ENCODE measurements around the gene CAMTA1.

Gene CAMTA1

DNA sequence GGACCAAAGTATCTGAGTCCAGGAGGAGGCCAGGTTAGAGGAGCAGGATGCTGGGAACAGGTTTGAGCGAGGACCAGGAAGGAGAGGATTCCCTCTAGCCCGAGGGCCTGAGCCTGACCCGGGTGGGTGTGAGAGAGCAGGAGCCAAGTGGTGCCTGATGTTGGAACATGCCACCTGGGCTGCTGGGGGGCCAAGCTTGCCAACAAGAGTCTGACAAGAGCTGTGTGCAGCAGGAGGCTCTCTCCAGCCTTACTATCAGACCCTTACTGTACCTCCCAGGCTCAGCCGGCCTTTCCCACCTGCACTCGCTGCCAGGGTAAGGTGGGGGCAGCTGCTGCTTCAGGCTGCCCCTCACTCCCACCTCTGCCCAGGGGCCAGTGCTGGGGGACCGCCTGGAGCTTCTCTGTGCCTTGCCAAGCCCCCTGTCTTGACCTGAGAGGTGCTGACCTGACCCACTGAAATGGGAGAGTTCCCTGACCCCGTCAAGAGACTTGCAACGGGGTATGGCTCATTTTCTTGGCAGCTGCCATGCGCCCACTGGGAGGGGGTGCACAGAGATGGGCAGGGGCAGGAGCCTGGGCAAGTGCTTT lies 826.3 kb downstream of the CAMTA1 start:
- no peak for DNase-seq (ENCODE audit: extremely low spot score)
- CTCF ChIA-PET: interaction anchor here (0.5 kb wide), 1 partner anchor 771 kb away, joined by 3 read pairs; no protein-coding TSS in a partner anchor
- TF ChIP-seq ZNF384 (IDR thresholded peaks at IDR 0.05) (no peak), SP1 (IDR thresholded peaks at IDR 0.05) (no peak), TARDBP (IDR thresholded peaks at IDR 0.05) (no peak), CTBP1 (IDR thresholded peaks at IDR 0.05; ENCODE audit: borderline replicate concordance) (no peak), BHLHE40 (IDR thresholded peaks at IDR 0.05; ENCODE audit: borderline replicate concordance) (no peak), FOXA1 (IDR thresholded peaks at IDR 0.05) (no peak), ELF4 (IDR thresholded peaks at IDR 0.05) (no peak), FOXK2 (IDR thresholded peaks at IDR 0.05) (no peak), L3MBTL2 (conservative IDR thresholded peaks at IDR 0.05) (no peak), SUZ12 (IDR thresholded peaks at IDR 0.05) (no peak), LEF1 (IDR thresholded peaks at IDR 0.05; ENCODE audit: borderline replicate concordance) (no peak), ARNT (IDR thresholded peaks at IDR 0.05) (no peak), NFRKB (IDR thresholded peaks at IDR 0.05) (no peak)
- POLR2A ChIA-PET: no interaction called here

DNA sequence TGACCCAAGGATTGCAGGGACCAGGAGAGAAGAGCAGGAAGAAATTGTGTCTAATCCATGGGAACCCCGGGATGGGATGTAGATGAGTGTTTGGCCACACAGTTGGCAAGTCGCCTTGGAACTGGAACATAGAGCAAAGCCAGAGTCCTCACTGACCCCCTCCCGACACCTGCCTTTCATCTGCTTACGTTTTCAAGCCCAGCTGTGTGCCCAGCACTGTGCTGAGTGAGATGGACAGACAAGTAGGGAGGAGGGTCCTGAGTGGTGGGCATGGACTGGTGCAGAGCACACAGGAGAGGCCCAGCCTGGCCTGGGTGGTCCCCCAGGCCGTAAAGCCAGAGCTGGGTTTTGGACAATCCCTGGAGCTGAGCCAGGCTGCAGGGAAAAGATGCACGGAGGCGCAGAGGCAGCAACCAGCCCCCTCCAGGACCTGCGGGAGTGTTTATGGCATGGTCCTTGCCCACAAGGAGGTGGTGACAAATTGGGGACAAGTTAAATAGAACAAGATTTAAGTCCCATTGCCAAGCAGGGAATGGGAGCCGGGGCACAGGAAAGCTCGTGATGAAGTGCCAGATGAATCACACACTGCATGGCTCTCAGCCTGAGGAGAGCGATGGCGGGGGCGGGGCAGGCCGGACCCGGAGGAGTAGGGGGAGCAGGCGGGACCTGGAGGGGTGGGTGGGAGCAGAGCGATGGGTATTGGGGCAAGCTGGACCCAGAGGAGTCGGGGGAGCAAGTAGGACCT lies 828.0 kb downstream of the CAMTA1 start:
- ChIA-PET CTCF (no interaction called here), POLR2A (no interaction called here)
- TF ChIP-seq ELF4 (IDR thresholded peaks at IDR 0.05): no peak
- TF ChIP-seq FOXA1 (IDR thresholded peaks at IDR 0.05): no peak
- TF ChIP-seq SP1 (IDR thresholded peaks at IDR 0.05): no peak
- TF ChIP-seq LEF1 (IDR thresholded peaks at IDR 0.05; ENCODE audit: borderline replicate concordance): no peak
- TF ChIP-seq, protein P1, sequence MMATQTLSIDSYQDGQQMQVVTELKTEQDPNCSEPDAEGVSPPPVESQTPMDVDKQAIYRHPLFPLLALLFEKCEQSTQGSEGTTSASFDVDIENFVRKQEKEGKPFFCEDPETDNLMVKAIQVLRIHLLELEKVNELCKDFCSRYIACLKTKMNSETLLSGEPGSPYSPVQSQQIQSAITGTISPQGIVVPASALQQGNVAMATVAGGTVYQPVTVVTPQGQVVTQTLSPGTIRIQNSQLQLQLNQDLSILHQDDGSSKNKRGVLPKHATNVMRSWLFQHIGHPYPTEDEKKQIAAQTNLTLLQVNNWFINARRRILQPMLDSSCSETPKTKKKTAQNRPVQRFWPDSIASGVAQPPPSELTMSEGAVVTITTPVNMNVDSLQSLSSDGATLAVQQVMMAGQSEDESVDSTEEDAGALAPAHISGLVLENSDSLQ (IDR thresholded peaks at IDR 0.05): no peak
- no peak for TF ChIP-seq ARNT (IDR thresholded peaks at IDR 0.05)
- no peak for TF ChIP-seq FOXM1 (IDR thresholded peaks at IDR 0.05; ENCODE audit: borderline replicate concordance)
- TF ChIP-seq ZNF384 (IDR thresholded peaks at IDR 0.05): no peak
- no peak for DNase-seq (ENCODE audit: extremely low spot score)

DNA sequence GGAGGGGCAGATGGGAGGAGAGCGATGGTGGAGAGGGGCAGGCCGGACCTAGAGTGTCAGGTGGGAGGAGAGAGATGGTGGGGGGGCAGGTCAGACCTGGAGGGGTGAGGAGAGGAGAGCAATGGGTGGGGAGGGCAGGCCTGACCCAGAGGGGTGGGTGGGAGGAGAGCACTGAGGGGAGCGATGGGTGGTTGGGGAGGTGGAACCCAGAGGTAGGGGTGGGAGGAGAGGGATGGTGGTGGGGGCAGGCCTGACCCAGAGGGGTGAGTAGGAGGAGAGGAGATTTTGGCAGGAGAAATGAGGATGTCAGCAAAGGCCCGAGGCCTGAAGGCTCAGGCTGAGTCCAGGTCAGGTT lies 828.6 kb downstream of the CAMTA1 start:
- CTCF ChIA-PET: no interaction called here
- no peak for TF ChIP-seq TARDBP (IDR thresholded peaks at IDR 0.05)
- no peak for DNase-seq (ENCODE audit: extremely low spot score)
- POLR2A ChIA-PET: no interaction called here

DNA sequence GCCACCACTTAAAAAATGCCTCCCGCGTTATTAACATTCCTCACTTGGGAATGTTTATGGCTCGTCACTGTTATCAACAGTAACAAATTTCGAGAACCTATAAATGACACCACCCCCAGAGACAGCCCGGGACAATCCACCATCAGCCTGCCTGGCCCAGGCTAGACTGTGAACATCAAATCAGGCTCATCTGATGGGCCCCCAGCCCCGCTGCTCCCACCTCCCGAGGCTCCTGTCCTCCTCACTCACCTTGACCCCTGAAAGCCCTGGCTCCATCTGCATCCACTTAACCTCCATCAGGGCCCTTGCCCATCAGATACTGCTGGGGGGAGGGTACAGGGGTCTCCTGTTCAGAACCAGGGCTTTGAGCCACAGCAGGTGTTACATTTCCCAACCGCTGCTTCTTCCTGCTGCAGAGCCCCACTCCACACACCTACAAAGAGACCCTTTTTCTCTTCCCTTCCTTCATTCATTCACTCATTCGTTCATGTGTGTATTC lies 829.4 kb downstream of the CAMTA1 start:
- DNase-seq (ENCODE audit: extremely low spot score): no peak
- ChIA-PET CTCF (no interaction called here), POLR2A (no interaction called here)
- TF ChIP-seq FOXM1 (IDR thresholded peaks at IDR 0.05; ENCODE audit: borderline replicate concordance): no peak
- no peak for TF ChIP-seq FOXA1 (IDR thresholded peaks at IDR 0.05)
- no peak for TF ChIP-seq SUZ12 (IDR thresholded peaks at IDR 0.05)
- TF ChIP-seq TARDBP (IDR thresholded peaks at IDR 0.05): no peak

DNA sequence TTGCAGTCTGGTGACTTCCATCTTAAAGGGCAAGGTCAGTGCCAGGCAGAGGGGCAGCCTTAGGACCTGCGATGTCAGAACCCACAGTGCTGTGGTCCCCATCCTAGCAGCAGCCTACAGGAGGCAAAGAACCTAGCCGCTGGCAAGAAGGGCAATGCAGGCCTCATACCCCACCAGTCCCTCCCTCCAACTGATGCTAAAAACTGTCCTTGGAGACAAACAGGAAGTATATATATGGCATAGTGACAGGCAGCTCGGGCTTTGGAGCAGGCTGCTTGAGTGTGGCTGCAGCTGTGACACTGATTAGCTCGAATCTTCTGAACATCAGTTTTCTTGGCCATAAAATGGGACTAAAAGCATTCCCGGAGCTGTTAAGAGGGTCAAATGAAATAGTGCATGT lies 829.9 kb downstream of the CAMTA1 start:
- DNase-seq (ENCODE audit: extremely low spot score): no peak
- no peak for TF ChIP-seq CTBP1 (IDR thresholded peaks at IDR 0.05; ENCODE audit: borderline replicate concordance)
- TF ChIP-seq ELF4 (IDR thresholded peaks at IDR 0.05): no peak
- TF ChIP-seq L3MBTL2 (conservative IDR thresholded peaks at IDR 0.05): no peak
- no peak for TF ChIP-seq SP1 (IDR thresholded peaks at IDR 0.05)
- TF ChIP-seq ZNF384 (IDR thresholded peaks at IDR 0.05): no peak
- CTCF ChIA-PET: no interaction called here
- POLR2A ChIA-PET: no interaction called here

DNA sequence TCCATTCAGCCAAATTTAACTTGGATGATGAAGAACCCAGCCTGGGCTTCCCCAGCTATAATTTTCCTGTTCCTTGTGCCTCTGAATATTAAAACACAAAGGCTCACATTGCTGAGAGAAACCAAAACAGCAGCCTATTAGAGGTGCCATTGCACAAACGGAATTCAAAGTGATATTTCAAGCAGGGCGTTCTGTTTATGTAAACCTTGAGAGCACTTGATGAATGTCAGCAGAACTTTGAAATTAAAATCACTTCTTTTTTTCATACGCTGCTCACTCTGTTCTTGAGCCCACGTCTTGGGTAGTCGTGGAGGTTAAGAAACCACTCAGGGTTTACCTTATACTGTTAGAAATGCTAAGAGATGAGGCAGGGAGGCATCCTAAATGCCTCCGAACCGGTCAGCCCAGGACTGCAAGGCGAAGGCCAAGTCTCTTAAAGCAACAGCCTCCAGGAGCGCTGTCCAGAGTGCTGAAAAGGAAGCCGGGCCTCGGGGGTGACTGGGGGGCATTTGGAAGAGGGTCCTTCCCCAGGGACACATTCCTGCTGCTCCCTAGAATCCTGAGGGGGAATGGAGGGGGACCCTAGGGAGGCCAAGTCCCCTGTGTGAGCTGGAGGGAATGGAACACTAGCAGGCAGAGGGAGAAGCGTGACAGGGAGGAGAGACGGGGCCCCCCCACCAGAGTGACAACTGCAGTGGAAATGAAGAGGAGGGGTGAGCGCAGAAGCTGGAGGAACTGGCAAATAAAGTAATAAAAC lies 831.0 kb downstream of the CAMTA1 start:
- POLR2A ChIA-PET: no interaction called here
- CTCF ChIA-PET: no interaction called here
- TF ChIP-seq BHLHE40 (IDR thresholded peaks at IDR 0.05; ENCODE audit: borderline replicate concordance) (no peak), TARDBP (IDR thresholded peaks at IDR 0.05) (no peak), SP1 (IDR thresholded peaks at IDR 0.05) (no peak), HDGF (IDR thresholded peaks at IDR 0.05; ENCODE audit: borderline replicate concordance) (no peak), CTBP1 (IDR thresholded peaks at IDR 0.05; ENCODE audit: borderline replicate concordance) (no peak), FOXK2 (IDR thresholded peaks at IDR 0.05) (no peak), ELF4 (IDR thresholded peaks at IDR 0.05) (no peak), FOXA1 (IDR thresholded peaks at IDR 0.05) (no peak), SUZ12 (IDR thresholded peaks at IDR 0.05) (no peak), ARNT (IDR thresholded peaks at IDR 0.05) (no peak), L3MBTL2 (conservative IDR thresholded peaks at IDR 0.05) (no peak), NFRKB (IDR thresholded peaks at IDR 0.05) (no peak), ZNF384 (IDR thresholded peaks at IDR 0.05) (no peak), FOXM1 (IDR thresholded peaks at IDR 0.05; ENCODE audit: borderline replicate concordance) (no peak)
- TF ChIP-seq, protein P1 (IDR thresholded peaks at IDR 0.05): no peak
- peak; percentile 64 for DNase-seq (ENCODE audit: extremely low spot score)

DNA sequence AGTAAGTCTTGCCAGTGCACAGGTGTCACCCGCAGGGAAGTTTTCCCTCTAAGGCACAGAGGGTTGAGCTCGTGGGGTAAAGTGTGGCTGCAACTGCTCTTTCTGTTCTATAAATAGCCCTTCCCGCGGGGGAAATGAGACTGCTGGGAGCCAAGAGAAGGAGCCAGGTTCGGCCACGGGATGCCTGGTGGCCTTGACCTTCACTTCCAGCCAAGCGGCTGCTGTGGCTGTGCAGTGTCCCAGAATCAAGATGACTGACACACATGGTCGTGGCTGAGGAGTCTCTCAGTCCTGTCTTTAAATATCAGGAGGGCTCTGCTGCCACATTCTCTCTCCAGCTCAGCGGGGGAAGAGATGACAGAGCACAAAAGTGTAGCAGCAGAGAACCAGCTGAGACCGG lies 831.7 kb downstream of the CAMTA1 start:
- CTCF ChIA-PET: no interaction called here
- DNase-seq (ENCODE audit: extremely low spot score): no peak

More for the DNA sequence above, 831.7 kb downstream of the CAMTA1 start:
- POLR2A ChIA-PET: no interaction called here
- no peak for TF ChIP-seq NFRKB (IDR thresholded peaks at IDR 0.05)
- TF ChIP-seq, protein P1 (IDR thresholded peaks at IDR 0.05): no peak
- no peak for TF ChIP-seq FOXA1 (IDR thresholded peaks at IDR 0.05)
- no peak for TF ChIP-seq SUZ12 (IDR thresholded peaks at IDR 0.05)
